Osteoblast (primary cell): ENCODE measurements around the gene FDX1. TPM values are rescaled to one million over a fixed set of nuclear protein-coding genes. Genes with fewer than 3 reads are reported as not detected.

ENCODE experiments used
- DNase-seq: peaks from one replicate; pipeline ENCODE4 v3.0.0; 2011; ENCODE audit warnings: low spot score, mixed read lengths; ENCODE audit not compliant: insufficient read length; ENCODE audit errors: missing footprints
- H2AFZ ChIP-seq: 2 replicates; pipeline ENCODE4 v1.6.0; 2011; ENCODE audit warnings: mild to moderate bottlenecking, low read length
- H3K27ac ChIP-seq: 2 replicates; pipeline ENCODE4 v1.5.1; 2011; ENCODE audit warnings: mild to moderate bottlenecking, low read depth, low read length, moderate library complexity
- H3K27me3 ChIP-seq: 2 replicates; pipeline ENCODE4 v1.6.0; 2012; ENCODE audit warnings: mild to moderate bottlenecking, control low read depth, inconsistent platforms, low read length, moderate library complexity; ENCODE audit not compliant: insufficient read depth
- H3K36me3 ChIP-seq: 2 replicates; pipeline ENCODE4 v1.5.1; 2011; ENCODE audit warnings: mild to moderate bottlenecking, low read length, control low read depth, moderate library complexity; ENCODE audit not compliant: insufficient read depth
- H3K4me1 ChIP-seq: 2 replicates; pipeline ENCODE4 v1.5.1; 2011; ENCODE audit warnings: mild to moderate bottlenecking, low read length, control low read depth, moderate library complexity; ENCODE audit not compliant: insufficient read depth
- H3K4me2 ChIP-seq: 2 replicates; pipeline ENCODE4 v1.6.0; 2011; ENCODE audit warnings: mild to moderate bottlenecking, low read length; ENCODE audit not compliant: insufficient read depth
- H3K4me3 ChIP-seq: fragments of 200-600 bp; sonication (generic); 3 replicates; pipeline ENCODE4 v1.5.1; 2012; ENCODE audit warnings: mild to moderate bottlenecking, low read length, inconsistent platforms; ENCODE audit not compliant: insufficient read depth
- H3K79me2 ChIP-seq: 2 replicates; pipeline ENCODE4 v1.6.0; 2012; ENCODE audit warnings: mild to moderate bottlenecking, low read length, control low read depth, inconsistent platforms; ENCODE audit not compliant: insufficient read depth
- H3K9me3 ChIP-seq: 2 replicates; pipeline ENCODE4 v1.5.1; 2011; ENCODE audit warnings: low read depth, low read length, control low read depth
- H4K20me1 ChIP-seq: 2 replicates; pipeline ENCODE4 v1.6.0; 2012; ENCODE audit warnings: mild to moderate bottlenecking, low read length, control low read depth; ENCODE audit not compliant: insufficient read depth
- total RNA-seq: library from RNA; depleted of rRNA; stranded (reverse); fragments of >200 nt; gene quantifications from 2 replicates; pipeline ENCODE4 v1.2.3, GENCODE V29; 2012
- TF ChIP-seq, protein P1 (sequence below): IDR thresholded peaks from 2 replicates; pipeline ENCODE4 v1.5.1; 2011; ENCODE audit warnings: mild to moderate bottlenecking, low read depth, low read length, moderate library complexity; ENCODE audit errors: extremely low read depth

The FDX1 gene
- total RNA-seq, 1 donor = 9.0 TPM

DNA sequence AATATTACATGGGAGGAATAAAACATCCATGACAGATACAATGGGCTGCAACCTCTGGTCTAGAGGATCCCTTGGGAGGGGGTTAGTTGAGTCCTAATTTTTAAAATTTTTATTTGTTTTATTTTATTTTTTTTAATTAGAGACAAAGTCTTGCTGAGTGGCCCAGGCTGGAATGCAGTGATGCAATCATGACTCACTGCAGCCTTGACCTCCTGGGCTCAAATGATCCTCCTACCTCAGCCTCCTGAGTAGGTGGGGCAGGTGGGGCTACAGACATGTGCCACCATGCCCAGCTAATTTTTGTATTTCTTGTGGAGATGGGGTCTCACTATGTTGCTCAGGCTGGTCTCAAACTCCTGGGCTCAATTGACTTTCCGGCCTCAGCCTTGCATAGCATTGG, 43.1 kb downstream of the FDX1 start:
- Histone ChIP-seq H3K4me3 (no peak overlapping the region), H3K4me1 (peaks cover 21% of the 10 kb centered on the region), H3K27me3 (no peaks in the 10 kb centered on the region), H3K27ac (no peak overlapping the region), H3K4me2 (no peak overlapping the region), H3K9me3 (no peaks in the 10 kb centered on the region), H4K20me1 (no peaks in the 10 kb centered on the region), H2AFZ (no peak overlapping the region), H3K36me3 (no peaks in the 10 kb centered on the region), H3K79me2 (no peaks in the 10 kb centered on the region)
- no peak for DNase-seq
- TF ChIP-seq, protein P1, sequence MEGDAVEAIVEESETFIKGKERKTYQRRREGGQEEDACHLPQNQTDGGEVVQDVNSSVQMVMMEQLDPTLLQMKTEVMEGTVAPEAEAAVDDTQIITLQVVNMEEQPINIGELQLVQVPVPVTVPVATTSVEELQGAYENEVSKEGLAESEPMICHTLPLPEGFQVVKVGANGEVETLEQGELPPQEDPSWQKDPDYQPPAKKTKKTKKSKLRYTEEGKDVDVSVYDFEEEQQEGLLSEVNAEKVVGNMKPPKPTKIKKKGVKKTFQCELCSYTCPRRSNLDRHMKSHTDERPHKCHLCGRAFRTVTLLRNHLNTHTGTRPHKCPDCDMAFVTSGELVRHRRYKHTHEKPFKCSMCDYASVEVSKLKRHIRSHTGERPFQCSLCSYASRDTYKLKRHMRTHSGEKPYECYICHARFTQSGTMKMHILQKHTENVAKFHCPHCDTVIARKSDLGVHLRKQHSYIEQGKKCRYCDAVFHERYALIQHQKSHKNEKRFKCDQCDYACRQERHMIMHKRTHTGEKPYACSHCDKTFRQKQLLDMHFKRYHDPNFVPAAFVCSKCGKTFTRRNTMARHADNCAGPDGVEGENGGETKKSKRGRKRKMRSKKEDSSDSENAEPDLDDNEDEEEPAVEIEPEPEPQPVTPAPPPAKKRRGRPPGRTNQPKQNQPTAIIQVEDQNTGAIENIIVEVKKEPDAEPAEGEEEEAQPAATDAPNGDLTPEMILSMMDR = no peak

- Histone ChIP-seq H3K27ac (no peak overlapping the region), H3K27me3 (no peaks in the 10 kb centered on the region), H3K79me2 (no peaks in the 10 kb centered on the region), H3K4me1 (peaks cover 21% of the 10 kb centered on the region), H3K4me2 (no peak overlapping the region), H3K9me3 (no peaks in the 10 kb centered on the region), H3K36me3 (no peaks in the 10 kb centered on the region), H4K20me1 (no peaks in the 10 kb centered on the region), H2AFZ (no peak overlapping the region), H3K4me3 (no peak overlapping the region)
- TF ChIP-seq, protein P1 = no peak
- DNase-seq = no peak
Measured at GRCh38 chr11:110473706-110474105, 44.0 kb downstream of the FDX1 start.

- H3K4me3 ChIP-seq = no peak overlapping the region
- no peaks in the 10 kb centered on the region for H3K79me2 ChIP-seq
- no peak overlapping the region for H3K27ac ChIP-seq
- peaks cover 26% of the 10 kb centered on the region for H3K4me1 ChIP-seq
- H2AFZ ChIP-seq = no peak overlapping the region
- TF ChIP-seq, protein P1 = no peak
- no peaks in the 10 kb centered on the region for H3K36me3 ChIP-seq
- no peaks in the 10 kb centered on the region for H4K20me1 ChIP-seq
- H3K9me3 ChIP-seq = no peaks in the 10 kb centered on the region
- no peak overlapping the region for H3K4me2 ChIP-seq
- no peak for DNase-seq
- H3K27me3 ChIP-seq = no peaks in the 10 kb centered on the region
Measured at GRCh38 chr11:110474578-110474977, 44.8 kb downstream of the FDX1 start.

- H3K27ac ChIP-seq = no peak overlapping the region
- no peak overlapping the region for H2AFZ ChIP-seq
- H3K36me3 ChIP-seq = no peaks in the 10 kb centered on the region
- TF ChIP-seq, protein P1 = no peak
- peaks cover 22% of the 10 kb centered on the region for H3K4me1 ChIP-seq
- H3K9me3 ChIP-seq = no peaks in the 10 kb centered on the region
- no peak overlapping the region for H3K4me3 ChIP-seq
- no peak overlapping the region for H3K4me2 ChIP-seq
- H3K27me3 ChIP-seq = no peaks in the 10 kb centered on the region
- no peaks in the 10 kb centered on the region for H3K79me2 ChIP-seq
- DNase-seq = no peak
- H4K20me1 ChIP-seq = no peaks in the 10 kb centered on the region
Measured at GRCh38 chr11:110475671-110476070, 45.9 kb downstream of the FDX1 start.
